ENCODE data around the gene CFAP57.
A peak's percentile ranks its signal among the peaks of the same experiment; 100 is the strongest.

DNA sequence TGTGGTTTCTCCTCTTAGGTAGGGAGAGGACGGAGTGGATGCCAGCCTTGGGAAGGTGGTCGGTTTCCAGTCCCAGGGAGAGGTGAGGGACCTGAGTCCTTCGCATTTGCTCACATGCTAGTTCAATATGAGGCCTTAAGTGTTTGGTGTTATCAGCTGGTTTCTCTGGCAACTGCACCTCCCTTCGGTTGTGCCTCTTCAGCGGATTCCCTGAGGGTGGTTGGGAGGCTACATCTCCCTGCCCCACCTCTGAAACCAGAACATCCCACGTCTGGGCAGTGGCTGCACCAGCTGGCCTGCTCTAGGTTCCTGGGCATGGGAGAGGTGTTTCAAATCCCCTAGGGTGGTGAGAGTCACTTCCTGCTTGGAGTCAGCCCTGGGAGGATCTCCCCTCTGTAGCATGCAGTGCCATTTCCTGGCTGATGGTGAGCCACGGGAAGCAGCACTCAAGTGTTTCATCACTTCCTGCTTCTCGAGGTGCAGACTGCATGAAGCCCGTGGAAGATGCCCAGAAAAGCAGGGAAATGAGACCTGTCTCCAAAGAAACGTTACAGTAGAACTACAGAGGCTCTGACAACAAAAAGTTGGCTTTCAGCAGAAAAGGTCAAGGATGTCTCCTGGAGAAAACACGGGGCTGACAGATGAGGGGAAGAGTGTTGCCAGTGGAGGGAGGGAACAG lies 102.1 kb downstream of the CFAP57 start:
- TF ChIP-seq POLR2A (IDR thresholded peaks at IDR 0.05): peak in 1 of 2 donors; percentile 16
- TF ChIP-seq, protein P1, sequence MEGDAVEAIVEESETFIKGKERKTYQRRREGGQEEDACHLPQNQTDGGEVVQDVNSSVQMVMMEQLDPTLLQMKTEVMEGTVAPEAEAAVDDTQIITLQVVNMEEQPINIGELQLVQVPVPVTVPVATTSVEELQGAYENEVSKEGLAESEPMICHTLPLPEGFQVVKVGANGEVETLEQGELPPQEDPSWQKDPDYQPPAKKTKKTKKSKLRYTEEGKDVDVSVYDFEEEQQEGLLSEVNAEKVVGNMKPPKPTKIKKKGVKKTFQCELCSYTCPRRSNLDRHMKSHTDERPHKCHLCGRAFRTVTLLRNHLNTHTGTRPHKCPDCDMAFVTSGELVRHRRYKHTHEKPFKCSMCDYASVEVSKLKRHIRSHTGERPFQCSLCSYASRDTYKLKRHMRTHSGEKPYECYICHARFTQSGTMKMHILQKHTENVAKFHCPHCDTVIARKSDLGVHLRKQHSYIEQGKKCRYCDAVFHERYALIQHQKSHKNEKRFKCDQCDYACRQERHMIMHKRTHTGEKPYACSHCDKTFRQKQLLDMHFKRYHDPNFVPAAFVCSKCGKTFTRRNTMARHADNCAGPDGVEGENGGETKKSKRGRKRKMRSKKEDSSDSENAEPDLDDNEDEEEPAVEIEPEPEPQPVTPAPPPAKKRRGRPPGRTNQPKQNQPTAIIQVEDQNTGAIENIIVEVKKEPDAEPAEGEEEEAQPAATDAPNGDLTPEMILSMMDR (IDR thresholded peaks at IDR 0.05): no peak
